Stimulated activated CD4-positive, alpha-beta T cell treated with anti-CD3 and anti-CD28 coated beads, Interleukin-15, amount 100 ng/mL, for 1 hour (primary cell): ENCODE data around the gene RCHY1.
"Not testable (repeated sequence)": the region's sequence is repeated elsewhere in the genome, so short reads cannot be mapped to it uniquely, and the experiment has no call there.

ENCODE experiments used
- DNase-seq, 2 donors: peaks; one replicate each; pipeline ENCODE4 v3.0.0-alpha.2; 2020; ENCODE audit warnings: low read depth in 1 of 2, low spot score in 1 of 2

Gene RCHY1

DNA sequence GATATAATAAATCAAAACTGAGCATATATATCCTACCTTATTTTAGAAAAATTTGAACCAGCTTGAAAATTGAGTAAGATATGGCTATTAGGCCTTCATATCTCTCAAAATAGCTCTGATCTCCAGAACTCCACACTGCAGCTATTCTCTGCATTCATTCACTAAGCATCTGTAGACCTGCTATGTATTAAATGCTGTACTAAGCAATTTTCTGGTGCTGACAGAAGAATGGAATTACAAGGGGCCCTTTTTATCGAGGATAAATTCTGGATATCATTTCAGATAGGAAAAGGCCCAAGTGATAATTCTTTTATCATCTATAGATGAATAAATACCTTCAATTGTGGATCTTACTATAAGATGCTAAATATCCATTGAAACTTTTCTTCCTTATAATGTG, 1.9 kb upstream of the RCHY1 start:
- no peak for DNase-seq

DNA sequence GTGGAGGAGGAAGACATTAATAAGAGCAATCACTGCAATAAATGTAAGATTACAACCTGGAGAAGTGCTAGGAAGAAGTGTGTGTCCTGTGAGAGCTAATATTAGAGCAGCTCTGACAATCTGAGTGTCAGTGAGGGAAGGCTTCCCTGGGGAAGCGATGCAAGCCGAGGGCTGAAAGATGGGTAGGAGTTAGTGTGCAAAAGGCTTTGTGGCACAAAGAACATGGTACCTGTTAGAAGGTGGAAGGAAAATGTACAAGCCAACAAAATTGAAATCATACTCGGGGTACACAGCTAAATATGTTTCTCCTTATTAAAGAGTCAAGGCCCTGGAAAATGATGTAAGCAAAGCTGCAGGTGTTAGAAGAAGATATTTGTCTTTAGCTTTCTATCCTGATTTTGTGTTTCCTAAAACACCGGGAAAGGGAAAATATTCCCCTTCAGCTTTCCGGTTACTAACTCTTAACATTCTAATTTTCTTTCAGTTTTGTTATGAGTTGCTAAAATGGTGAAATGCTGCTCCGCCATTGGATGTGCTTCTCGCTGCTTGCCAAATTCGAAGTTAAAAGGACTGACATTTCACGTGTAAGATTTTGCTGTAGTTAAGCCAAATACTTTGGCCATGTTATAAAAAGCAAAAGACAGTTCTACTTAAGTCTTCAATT, 878 bp upstream of the RCHY1 start:
- DNase-seq = no peak

DNA sequence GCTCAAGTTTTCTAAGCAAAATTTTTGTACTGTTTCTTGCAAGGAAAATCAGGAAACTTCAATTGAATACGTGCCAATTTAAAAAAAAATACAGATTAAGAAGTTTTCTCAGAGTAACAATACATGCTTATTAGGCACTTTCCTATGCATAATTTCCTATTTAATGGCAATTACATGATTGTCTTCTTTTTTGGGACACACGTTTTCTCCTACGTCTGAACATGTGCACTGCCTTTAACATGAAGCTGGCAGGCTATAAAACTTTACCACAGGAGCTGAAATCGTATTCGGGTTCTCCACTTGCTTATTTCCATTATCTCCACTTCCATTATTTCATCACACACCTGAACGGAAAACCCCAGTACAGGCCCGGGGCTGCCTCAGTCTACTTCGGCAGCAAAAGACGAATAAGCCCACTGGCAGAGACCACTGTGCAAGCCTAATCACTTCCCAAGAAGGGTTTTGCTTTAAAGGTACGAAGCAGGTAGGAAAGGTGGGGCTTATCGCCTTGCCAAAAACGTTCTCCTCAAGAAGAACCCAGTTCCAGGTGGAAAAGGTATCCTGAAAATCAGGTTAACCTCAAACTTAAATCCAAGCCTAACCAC, 575 bp downstream of the RCHY1 start:
- DNase-seq = no peak

- no peak for DNase-seq
Observed at GRCh38 chr4:75512386-75513211, 1.6 kb downstream of the RCHY1 start.

- no peak for DNase-seq
Observed at GRCh38 chr4:75511841-75512240, 2.4 kb downstream of the RCHY1 start.

DNA sequence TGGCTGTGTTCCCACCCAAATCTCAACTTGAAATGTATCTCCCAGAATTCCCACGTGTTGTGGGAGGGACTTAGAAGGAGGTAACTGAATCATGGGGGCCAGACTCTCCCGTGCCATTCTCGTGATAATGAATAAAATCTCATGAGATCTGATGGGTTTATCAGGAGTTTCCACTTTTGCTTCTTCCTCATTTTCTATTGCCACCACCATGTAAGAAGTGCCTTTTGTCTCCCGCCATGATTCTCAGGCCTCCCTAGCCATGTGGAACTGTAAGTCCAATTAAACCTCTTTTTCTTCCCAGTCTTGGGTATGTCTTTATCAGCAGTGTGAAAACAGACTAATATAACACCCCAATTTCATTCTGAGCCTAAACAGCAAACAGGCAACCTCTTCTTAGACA, 4.6 kb downstream of the RCHY1 start:
- not testable (repeated sequence) for DNase-seq

GRCh38 chr4:75505630-75506029, 8.6 kb downstream of the RCHY1 start:
- DNase-seq = no peak

DNA sequence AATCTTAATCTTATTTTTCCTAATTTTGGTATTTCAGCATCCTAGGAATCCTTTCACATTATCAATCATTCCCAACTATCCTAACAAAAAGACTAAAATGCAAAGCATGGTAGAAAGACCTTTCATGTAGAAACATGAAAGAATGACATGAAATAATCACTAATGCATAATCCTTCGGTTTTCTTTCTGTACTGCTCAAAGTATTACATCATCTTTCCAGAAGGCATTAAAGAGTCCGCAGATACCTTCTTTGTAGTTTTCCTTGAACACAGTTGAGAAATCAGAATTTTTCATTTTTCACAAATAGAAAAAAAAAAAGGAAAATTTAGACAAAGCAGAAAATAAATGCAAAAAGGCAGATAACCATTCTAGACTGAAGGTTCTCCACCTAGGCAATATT, 11.5 kb downstream of the RCHY1 start:
- DNase-seq = no peak

GRCh38 chr4:75499900-75500299, 14.3 kb downstream of the RCHY1 start:
- DNase-seq = no peak

GRCh38 chr4:75498041-75498440, 16.2 kb downstream of the RCHY1 start:
- DNase-seq = no peak

GRCh38 chr4:75497133-75497532, 17.1 kb downstream of the RCHY1 start:
- DNase-seq = no peak

- no peak for DNase-seq
Observed at GRCh38 chr4:75496406-75496805, 17.8 kb downstream of the RCHY1 start.

DNA sequence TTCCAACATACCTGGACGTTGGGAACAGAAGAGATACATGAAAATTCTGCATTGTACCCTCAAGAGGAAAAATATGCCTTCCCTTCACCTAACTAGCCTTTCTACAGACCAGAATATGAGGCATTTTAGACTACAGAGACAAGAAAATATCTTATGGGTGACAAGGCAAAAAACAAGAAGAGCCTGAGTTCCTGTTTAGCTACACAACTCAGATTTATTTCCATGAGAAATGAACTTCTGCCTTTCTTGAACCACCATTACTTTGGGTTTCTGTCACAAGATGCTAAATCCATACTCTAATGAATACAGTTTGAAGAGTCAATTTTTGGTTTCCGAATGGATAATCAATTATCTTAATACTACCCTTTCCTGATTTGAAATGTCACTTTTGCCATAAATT, 18.7 kb downstream of the RCHY1 start:
- no peak for DNase-seq

- DNase-seq = no peak
Observed at GRCh38 chr4:75494563-75494962, 19.6 kb downstream of the RCHY1 start.

DNA sequence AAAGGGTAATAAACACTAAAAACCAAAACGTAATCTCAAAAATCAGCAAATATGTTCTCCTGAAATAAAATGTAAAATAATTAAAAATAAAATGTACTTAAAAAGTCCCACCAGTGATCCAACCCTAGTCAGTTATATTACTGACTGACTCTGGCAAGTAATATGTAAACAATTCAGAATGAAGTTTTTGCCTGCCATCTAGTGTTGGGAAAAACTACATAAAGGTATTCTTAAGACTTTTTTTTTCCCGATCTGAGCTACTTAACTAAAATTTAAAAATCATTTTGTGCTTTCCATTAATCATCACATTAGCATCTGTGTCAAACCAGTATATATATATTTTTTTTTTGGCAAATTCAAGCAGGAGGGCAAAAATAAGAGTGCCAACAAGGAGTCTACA, 24.0 kb downstream of the RCHY1 start:
- DNase-seq = no peak

GRCh38 chr4:75484190-75484589, 30.0 kb downstream of the RCHY1 start:
- no peak for DNase-seq

DNA sequence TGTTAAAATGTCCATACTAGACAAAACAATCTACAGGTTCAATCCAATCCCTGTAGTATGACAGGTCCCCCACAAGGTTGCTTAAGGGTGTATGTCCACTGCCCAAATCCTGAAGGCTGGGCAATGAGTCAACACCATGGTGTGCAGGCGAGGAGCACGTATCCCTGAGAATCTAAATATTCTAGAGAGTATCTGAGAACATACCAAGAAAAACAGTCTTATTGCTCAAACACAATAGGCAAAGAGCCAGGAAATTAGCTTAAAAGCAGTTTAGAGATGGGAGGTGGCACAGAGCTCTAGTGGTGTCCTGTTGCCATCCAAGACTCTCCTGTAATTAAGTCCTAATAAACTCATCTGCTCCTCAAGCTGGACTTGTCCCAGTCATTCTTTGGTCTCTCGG, 37.0 kb downstream of the RCHY1 start:
- DNase-seq = no peak

DNA sequence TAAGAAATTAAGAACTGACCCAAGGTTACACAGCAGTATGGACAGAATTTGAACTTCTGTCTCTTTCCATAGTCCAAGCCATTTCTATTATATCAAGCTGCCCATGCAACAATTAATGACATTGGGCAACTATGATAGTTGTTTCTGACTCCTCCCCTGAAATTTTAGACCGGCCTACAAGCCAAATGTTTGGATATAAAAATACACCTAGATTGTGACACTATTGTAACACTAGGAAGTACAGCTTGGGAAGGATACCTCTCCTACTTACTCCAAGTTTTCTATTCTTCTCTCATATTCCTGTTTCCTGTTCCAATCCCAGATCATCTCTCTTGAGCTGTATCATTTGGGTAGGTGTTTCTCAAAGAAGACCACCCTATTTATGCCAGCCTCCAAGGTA, 43.5 kb downstream of the RCHY1 start:
- DNase-seq = no peak

GRCh38 chr4:75469896-75470295, 44.3 kb downstream of the RCHY1 start:
- DNase-seq = no peak

GRCh38 chr4:75457365-75457764, 56.8 kb downstream of the RCHY1 start:
- no peak for DNase-seq

DNA sequence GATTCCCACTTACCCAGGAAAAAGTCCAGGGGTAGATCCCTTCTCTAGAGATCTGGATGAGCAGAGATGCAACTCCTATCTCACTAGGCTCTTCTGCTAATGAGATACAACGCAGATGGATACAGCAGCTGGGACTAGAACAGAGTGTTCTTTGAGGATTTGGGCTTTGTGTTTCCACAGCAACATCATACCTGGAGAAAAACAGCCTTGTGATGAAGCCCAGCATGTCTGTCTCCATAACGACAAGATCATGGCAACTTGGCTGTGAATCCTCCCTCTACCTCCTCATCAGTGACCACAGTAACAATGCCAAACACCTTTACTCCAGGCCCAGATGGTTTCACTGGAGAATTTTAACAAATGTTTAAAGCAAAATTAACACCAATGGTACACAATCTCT, 80.1 kb downstream of the RCHY1 start:
- no peak for DNase-seq

GRCh38 chr4:75432683-75433082, 81.5 kb downstream of the RCHY1 start:
- DNase-seq = no peak
